ENCODE data around the gene EFS.

GRCh38 chr14:23386999-23387398 is 22.0 kb upstream of the EFS start:
- TF ChIP-seq GATA2 (IDR thresholded peaks at IDR 0.05; ENCODE audit: low read depth, low read length) = no peak
- no peak for TF ChIP-seq GATA3 (IDR thresholded peaks at IDR 0.05; ENCODE audit: low read depth, low read length)

Data from SH-SY5Y (cell line).